Stimulated activated CD8-positive, alpha-beta memory T cell treated with anti-CD3 and anti-CD28 coated beads, Interleukin-12 subunit alpha, Interleukin-12 subunit beta, amount 100 ng/mL, for 1 hour (primary cell): ENCODE measurements around the gene CBX5.
"Not testable (repeated sequence)": the region's sequence is repeated elsewhere in the genome, so short reads cannot be mapped to it uniquely, and the experiment has no call there.

Experiments used
- DNase-seq: peaks from one replicate; pipeline ENCODE4 v3.0.0-alpha.2; 2020; ENCODE audit warnings: low read depth

Gene CBX5

GRCh38 chr12:54279632-54280467, at the start of gene CBX5:
Gene CBX5 (minus strand): TSS chr12:54280122. CDS start chr12:54257650, 22,472 bp downstream.
- peak; percentile 100 for DNase-seq

- DNase-seq, result no peak
Observed at GRCh38 chr12:54328595-54329337, 48.8 kb upstream of the CBX5 start.

GRCh38 chr12:54325442-54326109, 45.7 kb upstream of the CBX5 start:
- DNase-seq, result not testable (repeated sequence)

GRCh38 chr12:54324617-54325441, 44.9 kb upstream of the CBX5 start, which contains the start of gene COPZ1:
Gene COPZ1 (plus strand): TSS chr12:54325131. CDS start chr12:54325164, 33 bp downstream.
- peak; percentile 88 for DNase-seq

GRCh38 chr12:54321363-54321762, 41.4 kb upstream of the CBX5 start:
- DNase-seq, result no peak

GRCh38 chr12:54312309-54312708, 32.4 kb upstream of the CBX5 start:
- DNase-seq, result not testable (repeated sequence)

GRCh38 chr12:54311051-54311450, 31.1 kb upstream of the CBX5 start:
- no peak for DNase-seq

GRCh38 chr12:54306925-54307741, 27.2 kb upstream of the CBX5 start:
- DNase-seq, result no peak

GRCh38 chr12:54304187-54304810, 24.4 kb upstream of the CBX5 start:
- no peak for DNase-seq

GRCh38 chr12:54303640-54304039, 23.7 kb upstream of the CBX5 start:
- no peak for DNase-seq

GRCh38 chr12:54301428-54302048, 21.6 kb upstream of the CBX5 start:
- no peak for DNase-seq

- no peak for DNase-seq
Observed at GRCh38 chr12:54300732-54301427, 21.0 kb upstream of the CBX5 start, which contains the start of gene NFE2. Gene NFE2 (minus strand): TSS chr12:54301015. CDS start chr12:54295248, 5,767 bp downstream.

- no peak for DNase-seq
Observed at GRCh38 chr12:54300225-54300731, 20.4 kb upstream of the CBX5 start.

- DNase-seq, result no peak
Observed at GRCh38 chr12:54299515-54300224, 19.7 kb upstream of the CBX5 start.

- no peak for DNase-seq
Observed at GRCh38 chr12:54298904-54299303, 19.0 kb upstream of the CBX5 start.

GRCh38 chr12:54296393-54297099, 16.6 kb upstream of the CBX5 start:
- DNase-seq, result no peak

GRCh38 chr12:54294953-54295566, 15.1 kb upstream of the CBX5 start:
- no peak for DNase-seq
